Activated CD4-positive, alpha-beta T cell treated with anti-CD3 and anti-CD28 coated beads for 1 hour (primary cell): Measurements from ENCODE around the gene TAS2R50.
"Not testable (repeated sequence)": the region's sequence is repeated elsewhere in the genome, so short reads cannot be mapped to it uniquely, and the experiment has no call there.

ENCODE experiments used
- DNase-seq: peaks from one replicate; pipeline ENCODE4 v3.0.0-alpha.2; 2020

Gene TAS2R50, protein sequence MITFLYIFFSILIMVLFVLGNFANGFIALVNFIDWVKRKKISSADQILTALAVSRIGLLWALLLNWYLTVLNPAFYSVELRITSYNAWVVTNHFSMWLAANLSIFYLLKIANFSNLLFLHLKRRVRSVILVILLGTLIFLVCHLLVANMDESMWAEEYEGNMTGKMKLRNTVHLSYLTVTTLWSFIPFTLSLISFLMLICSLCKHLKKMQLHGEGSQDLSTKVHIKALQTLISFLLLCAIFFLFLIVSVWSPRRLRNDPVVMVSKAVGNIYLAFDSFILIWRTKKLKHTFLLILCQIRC

DNA sequence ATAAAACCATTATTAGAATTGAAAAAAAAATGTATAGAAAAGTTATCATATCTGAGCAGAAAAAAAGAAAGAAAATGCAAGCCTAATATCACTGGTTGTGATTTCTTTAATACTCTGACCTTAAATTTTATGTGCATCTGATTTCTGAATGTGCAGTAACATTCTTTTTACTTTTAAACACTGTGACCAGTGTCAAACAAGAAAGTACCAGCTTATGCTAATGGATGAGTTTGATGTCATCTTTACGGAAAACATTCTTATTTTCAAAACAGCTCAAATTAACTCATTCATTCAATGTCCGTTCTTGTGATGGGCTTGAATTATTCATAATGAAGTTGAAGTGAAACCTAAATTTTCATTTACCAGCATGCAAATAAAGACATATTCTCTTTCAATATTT, at the start of gene TAS2R50:
Gene TAS2R50 (minus strand): TSS at position 101 of the 400 bp plus-strand sequence. CDS start 52 bp downstream, at position 49.
- DNase-seq = no peak

DNA sequence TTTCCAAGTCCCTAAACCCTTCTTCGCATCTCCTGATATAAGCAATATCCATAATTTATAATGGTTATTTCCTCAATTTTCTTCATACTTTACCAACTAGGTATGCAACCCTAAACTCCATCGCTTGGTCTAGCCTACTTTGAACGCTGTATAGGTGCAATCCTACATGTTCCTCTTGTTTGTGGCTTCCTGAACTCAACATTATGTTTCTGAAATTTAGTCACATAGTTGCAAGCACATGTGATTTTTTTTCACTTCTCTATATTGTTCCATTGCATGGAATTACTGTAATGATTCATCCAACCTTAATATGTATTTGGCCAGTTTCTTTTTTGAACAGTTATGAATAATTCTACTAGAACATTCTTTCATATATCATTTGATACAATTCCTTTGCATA, 47.2 kb upstream of the TAS2R50 start:
- not testable (repeated sequence) for DNase-seq

DNA sequence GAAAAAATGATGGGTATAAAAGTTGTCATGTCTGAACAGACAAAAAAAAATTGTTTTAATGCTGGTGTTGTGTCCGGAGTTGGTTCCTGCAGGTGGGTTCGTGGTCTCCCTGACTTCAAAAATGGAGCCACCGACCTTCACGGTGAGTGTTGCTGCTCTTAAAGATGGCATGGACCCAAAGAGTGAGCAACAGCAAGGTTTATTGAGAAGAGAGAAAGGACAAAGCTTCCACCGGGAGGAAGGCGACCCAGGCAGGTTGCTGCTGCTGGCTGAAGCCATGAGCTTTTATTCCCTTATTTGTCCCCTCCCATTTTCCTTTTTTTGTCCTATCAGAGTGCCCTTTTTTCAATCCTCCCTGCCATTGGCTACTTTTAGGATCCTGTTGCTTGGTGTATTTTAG, 44.6 kb upstream of the TAS2R50 start, which contains the start of gene TAS2R31:
Gene TAS2R31 (minus strand): TSS at position 101 of the 400 bp plus-strand sequence. CDS start 72 bp downstream, at position 29.
- DNase-seq = no peak

DNA sequence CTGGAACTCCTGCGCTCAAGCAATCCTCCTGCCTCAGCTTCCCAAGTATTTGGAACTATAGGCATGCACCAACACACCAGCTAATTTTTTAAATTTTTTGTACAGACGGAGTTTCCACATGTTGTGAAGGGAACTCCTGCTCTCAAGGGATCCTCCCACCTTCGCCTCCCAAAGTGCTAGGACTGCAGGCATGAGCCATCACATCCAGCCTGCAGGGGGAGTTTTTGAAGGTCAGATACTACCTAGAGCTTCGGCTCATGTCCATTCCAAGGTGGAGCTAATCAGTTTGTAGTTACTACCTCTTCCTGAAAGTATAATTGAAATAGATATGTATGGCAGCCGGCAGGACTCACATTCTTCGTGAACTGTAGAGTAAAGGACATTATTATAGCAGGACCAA, 39.4 kb upstream of the TAS2R50 start:
- DNase-seq = no peak

DNA sequence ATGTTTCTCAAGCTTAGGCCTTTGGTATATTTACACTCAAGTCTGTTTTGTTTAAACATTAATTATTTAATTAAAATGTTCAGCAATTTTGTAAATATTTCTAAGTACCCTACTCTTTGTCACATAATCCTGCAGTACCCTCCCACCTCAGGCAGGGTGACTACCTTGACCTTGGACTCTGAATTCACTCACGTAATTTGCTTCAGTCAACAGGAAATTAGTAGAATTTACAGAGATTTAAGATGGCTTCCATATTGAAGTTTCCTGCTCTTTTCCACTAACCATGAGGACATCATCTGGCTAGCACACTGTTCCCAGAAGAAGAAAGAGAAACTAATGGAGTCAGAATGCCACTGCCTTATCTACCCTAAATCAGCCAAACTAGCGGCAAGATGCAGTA, 36.7 kb upstream of the TAS2R50 start:
- DNase-seq = no peak

DNA sequence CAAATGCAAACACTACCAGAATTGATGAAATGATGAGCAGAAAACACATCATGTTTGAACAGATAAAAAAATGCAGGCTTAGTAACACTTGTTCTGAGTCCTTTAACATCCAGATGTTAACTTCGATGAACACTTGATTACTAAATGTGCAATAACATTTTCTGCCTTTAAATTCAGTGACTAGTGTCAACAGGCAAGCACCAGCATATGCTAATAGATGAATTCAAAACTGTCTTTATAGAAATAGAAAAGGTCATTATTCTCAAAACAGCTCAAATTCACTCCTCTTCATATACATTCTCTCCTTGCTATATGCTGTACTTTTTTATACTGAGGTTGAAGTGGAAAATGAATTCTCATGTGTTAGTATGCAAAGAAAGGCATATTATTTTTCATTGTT, 35.8 kb upstream of the TAS2R50 start, which contains the start of gene TAS2R19:
Gene TAS2R19 (minus strand): TSS at position 101 of the 400 bp plus-strand sequence. CDS start 49 bp downstream, at position 52.
- DNase-seq = no peak

DNA sequence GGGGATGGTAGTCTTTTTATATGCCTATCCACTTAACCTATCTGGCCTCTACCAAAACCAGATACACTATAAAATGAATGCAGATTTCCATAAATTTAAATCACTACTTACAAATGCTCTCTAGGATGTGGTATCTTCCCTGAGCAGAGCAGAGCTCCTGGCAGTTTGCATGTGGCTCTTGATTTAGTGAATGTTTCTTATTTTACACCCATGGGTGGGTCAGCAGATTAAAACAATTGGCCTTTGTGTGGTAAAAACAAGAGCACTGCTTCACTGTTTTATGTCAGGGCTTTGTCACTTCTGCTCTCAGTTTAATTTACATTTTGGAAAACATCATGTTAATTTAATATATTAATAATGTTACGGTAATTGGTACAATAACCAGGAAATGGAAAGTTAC, 30.2 kb upstream of the TAS2R50 start:
- DNase-seq = no peak

DNA sequence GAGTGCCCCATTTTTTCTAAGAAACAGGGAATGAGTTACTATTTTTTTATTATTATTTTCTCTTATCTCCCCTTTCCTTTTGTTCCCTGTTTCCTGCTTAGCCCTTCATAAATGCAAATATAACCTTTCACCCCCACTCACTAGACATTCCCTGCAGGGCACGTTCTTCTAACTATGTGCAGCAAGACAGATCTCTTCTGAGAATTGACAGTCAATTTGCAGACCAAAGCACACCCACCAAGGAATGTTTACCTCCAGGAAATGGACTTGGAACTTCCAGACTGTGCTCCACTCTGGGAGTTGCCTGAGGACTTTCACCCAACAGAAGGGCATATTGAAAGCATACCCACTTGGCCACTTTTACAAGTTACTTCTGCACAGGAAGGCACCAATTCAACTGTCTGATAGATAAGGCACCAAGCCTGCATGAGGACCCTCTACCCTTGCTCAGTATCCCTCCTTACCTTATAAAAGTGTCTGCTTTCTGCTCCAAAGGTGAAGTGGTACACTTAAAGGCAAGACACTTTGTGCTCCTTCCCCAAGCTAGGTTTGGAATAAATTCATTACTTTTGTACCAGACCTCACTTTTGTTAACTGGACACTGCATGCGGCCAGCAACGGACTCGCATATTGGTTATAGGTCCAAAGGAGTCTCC, 29.2 kb upstream of the TAS2R50 start:
- DNase-seq = no peak

DNA sequence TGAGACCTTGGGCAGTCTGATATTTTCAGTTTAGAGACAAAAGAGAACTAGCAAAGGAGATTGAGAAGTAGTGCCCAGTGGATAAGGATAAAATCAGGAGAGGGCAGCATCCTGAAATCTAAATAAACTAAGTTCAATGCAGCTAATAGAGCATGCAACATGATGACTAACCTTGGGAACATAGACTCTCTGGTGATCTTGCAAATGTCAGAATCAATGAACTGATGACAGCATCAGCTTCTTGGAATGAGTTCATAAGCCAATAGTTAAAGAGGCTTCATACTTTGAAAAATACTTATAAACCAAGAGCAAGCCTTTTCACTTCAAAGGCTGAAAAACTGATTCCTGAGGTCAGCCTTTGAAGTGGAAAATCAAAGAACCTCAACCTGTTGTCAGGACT, 27.5 kb upstream of the TAS2R50 start:
- no peak for DNase-seq

DNA sequence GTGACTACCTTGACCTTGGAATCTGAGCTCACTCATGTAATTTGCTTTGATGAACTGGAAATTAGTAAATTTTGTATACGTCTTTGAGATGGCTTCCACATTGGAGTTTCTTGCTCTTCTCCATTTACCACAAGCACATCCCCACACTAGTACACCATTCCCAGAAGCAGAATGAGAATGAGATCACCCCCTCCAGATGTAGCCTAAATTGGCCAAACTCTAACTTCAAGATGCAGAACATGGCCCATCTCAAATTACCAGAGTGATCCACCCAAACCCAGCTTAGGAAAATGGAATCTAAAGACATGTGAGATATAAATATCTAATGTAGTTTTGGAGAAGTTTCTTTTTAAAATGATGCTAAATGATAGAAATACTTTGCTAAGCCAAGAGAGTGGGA, 20.9 kb upstream of the TAS2R50 start:
- DNase-seq = no peak

DNA sequence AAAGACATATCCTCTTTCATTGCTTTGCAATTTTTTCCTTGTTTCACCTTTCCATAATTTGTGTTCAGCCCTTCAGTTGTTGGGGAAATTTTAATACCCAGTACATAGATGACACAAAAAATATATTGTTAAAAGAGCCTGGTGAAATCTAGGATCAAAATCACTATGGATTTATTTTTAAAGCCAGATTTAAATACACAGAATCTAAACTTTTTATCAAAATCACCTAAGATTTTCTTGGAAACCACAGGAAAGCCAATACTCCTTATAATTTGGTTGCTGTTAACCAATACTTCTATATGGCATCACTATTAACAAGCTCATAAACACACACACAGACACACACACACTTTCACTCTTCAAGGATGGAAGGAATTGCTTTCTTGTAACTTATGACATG, 11.5 kb upstream of the TAS2R50 start, which contains the start of gene TAS2R20:
Gene TAS2R20 (minus strand): TSS at position 101 of the 400 bp plus-strand sequence. CDS start 429 bp downstream, outside the sequence.
- no peak for DNase-seq

DNA sequence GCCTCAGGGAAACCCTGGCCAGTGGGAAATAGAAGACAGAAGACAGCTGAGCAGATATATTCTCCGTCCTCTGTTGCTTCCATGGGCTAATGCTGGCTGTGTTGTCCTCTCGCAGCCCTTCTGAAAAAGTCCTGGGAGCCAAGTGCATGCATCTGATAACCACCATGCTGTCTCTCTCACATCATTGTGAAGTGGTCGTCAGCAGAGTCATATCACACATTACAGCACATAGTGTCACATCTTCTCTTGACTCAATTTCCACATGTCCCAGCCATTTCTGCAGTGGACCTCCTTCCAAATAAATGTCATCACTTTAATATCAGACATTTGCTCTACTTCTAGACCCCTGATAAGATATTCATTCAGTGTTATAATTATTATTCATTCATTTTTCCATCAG, 7.6 kb upstream of the TAS2R50 start:
- no peak for DNase-seq

DNA sequence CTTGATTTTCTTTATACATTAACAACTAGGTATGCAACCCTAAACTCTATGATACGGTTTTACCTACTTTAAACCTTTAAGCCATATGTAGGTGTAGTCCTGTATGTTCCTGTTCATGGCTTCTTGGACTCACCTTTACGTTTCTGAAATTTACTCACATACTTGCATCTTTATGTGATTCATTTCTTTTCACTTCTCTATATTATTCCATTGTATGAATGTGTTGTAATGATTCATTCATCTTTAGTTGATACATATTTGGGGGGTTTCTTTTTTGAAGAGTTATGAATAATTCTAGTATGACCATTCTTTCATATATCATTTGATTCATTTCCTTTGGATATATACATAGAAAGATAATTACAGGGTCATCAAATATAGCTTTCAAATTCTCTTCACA, 2.4 kb upstream of the TAS2R50 start:
- DNase-seq = no peak

DNA sequence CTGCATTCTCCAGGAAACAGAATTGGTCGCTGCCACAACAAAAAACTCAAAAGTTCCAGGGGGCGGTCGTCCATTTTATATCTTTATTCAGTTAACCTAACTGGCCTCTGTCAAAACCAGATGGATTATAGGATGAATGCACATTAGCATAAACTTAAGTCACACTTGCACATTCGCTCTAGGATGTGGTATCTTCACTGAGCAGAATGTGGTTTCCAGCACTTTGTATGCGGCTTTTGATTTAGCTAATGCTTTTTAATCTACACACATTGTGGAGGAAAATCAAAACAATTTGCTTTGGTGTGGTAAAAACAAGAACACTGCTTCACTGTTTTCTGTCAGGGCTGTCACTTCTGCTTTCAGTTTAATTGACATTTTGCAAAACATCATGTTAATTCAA, 4.5 kb downstream of the TAS2R50 start:
- no peak for DNase-seq

DNA sequence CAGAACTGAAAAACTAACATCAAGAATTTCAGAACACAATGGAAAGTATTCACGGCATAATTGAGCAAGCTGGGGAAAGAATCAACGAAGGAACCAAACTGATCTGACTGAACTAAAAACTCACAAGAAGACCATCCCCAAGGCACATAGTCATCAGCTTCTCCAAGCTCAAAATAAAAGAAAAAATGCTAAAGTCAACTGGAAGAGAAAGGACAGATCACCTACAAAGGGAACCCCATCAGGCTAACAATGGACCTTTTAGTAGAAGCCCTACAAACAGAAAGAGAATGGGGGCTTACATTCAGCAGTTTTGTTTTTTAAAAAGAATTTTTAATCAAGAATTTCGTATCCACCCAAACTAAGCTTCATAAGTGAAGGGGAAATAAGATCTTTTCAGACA, 11.7 kb downstream of the TAS2R50 start:
- no peak for DNase-seq

DNA sequence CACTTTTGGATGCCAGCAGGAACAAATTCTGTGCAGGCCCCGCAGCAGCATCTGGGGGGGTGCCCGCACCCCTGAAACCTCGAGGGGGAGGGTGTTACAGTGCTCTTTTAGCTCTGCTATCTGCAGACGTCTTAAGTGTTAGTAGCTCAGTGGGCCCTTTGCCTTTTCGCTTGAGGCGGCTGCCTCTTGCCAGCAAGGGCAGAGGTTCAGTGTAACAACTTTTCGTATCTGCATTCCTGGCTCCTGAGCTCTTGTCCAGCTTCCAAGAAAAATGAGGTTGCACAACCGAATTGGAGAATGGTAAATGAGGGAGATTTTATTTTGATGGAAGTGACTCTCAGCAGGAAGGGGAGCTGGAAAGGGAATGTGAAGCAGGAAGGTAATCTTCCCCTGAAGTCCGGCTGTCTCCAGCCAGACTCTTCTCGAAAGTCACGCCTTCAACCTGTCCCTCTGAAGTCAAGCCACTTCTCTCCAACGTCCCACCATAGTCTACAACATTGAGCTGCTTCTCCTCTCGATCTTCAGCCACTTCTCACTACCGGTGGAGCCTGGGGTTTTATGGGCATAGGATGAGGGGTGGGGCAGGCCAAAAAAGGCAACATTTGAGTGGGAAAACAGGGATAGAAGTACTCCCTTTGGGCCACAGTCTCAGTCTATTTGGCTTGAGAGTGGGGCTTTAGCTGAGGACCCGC, 17.8 kb downstream of the TAS2R50 start:
- DNase-seq = no peak

DNA sequence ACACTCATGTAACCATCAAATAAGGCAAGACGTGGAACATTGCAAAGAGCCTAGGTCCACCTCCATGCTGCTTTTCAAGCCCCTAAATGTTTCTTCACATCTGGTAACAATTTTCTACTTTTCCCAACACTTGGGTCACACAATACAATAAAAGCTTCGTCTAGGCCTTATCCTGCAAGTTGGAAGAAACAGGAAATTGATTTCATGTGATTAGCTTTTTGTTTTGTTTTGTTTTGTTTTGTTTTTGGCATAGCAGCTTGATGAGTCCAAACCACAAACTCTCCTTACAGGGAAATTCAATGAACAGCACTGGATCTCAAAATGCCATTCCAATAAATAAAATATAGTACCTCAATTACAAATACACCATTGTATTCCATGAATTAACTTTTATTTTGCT, 19.3 kb downstream of the TAS2R50 start:
- no peak for DNase-seq

DNA sequence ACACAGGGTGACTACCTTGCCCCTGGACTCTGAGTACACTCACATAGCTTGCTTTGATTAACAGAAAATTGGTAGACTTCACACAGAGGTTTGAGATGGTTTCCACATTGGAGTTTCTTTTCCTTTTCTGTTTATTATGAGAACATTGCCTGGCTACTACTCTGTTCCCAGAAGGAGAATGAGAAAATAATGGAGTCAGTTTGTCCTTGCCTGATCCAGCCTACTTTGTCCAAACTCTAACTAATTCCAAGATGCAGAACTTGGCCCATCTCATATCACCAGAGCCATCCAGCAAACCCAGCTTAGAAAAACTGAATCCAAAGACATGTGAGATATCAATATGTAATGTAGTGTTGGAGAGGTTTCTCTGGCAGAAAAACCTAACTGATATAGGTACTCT, 20.4 kb downstream of the TAS2R50 start:
- no peak for DNase-seq

DNA sequence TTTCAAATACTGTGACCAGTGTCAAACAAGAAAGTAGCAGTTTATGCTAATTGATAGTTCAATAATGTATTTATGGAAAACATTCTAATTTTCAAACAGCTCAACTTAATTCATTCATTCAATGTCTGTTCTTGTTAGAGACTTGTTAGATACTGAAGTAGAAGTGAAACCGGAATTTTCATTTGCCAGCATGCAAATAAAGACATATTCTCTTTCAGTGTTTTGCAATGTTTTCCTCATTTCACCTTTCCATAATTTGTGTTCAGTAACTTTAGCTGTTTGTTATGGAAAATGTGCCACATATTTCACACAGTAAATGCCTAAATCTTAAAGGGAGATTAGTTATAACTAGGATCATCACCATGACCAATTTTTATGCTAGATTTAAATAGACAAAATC, 21.2 kb downstream of the TAS2R50 start:
- DNase-seq = no peak

DNA sequence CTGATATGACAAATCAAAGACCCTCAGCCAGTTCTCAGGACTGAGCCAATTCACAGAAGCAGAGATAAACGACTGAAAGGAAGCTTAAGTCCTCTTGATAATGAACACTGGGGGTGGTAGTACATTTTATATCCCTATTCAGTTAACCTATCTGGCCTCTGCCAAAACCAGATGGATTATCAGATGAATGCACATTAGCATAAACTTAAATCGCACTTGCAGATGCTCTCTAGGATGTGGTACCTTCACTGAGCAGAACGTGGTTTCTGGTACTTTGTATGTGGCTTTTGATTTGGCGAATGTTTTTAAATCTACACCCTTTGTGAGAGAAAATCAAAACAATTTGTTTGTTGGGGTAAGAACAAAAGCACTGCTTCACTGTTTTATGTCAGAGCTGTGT, 26.5 kb downstream of the TAS2R50 start:
- no peak for DNase-seq

DNA sequence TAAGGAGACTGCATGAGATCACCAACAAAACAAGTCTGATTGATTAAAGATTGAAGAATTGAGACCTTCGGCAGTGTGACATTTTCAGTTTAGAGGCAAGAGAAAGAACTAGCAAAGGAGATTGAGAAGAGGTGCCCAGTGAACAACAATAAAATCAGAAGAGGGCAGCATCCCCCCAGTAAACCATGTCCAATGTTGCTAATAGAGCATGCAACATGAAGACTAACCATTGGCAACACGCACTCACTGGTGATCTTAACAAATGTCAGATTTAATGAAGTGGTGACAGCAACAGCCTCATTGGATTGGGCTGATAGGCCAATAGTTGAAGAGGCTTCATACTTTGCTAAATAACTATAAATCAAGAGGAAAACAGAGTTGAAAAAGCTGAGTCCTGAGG, 26.9 kb downstream of the TAS2R50 start:
- no peak for DNase-seq

DNA sequence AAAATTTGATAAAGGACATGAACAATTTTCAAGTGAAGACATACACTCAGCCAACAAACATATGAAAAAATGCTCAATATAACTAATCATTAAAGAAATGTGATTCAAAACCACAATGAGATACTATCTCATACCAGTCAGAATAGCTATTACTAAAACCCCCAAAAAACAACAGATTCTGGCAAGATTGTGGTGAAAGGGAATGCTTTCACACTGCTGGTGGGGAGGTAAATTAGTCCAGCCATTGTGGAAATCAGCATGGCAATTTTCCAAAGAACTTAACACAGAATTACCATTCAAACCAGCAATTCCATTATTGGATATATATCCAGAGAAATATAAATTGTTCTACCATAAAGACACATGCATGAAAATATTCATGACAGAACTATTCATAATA, 29.0 kb downstream of the TAS2R50 start:
- DNase-seq = no peak

DNA sequence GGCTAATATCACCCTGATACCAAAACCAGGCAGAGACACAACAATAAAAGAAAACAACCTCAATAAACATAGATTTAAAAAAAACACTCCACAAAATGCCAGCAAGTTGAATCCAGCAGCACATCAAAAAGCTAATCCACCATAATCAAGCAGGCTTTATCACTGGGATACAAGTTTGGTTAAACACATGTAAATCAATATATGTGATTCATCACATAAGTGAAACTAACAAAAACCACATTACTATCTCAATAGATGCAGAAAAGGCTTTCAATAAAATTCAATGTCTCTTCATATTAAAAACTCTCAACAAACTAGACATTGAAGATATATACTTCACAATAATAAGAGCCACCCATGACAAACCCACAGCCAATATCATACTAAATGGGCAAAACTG, 30.6 kb downstream of the TAS2R50 start:
- no peak for DNase-seq

DNA sequence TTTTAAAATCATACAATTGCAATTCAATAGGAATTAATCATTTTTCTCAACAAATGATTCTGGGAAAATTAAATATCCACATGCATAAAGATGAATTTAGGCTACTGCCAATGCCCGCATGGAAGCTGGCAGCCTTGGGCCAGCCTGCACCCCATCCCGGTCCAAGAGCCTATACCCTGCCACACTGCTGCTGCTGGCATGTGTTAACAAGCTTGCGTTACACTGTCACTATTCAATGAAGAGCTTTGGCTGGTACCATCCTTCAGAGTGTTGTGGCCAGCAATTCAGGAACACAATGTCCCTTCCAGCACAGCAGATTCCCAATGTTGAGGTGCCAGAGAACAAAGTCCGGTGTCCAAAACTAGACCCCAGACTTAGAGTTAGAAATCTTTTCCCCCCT, 34.1 kb downstream of the TAS2R50 start:
- DNase-seq = no peak
